Natural killer cell (primary cell): ENCODE data around the gene PIK3R1. TPM values are rescaled to one million over a fixed set of nuclear protein-coding genes. Genes with fewer than 3 reads are reported as not detected.

Experiments
- ATAC-seq, 3 donors: fragments of 150-1000 bp in 2 of 3; fragments of 200-7000 bp in 1 of 3; cut with Tn5 transposase; 1 replicate in 1 of 3; 2 replicates in 2 of 3; pipeline ENCODE4 v1.10.0; 2021; ENCODE audit warnings: mild to moderate bottlenecking in 2 of 3, moderate library complexity in 2 of 3
- DNase-seq, 2 donors: peaks; one replicate each; pipeline versions ENCODE4 v3.0.0 to v3.0.0-alpha.2; 2013 to 2021; ENCODE audit warnings: mixed read lengths in 1 of 2
- H3K27ac ChIP-seq: one replicate; pipeline ENCODE4 v1.5.1; 2013; ENCODE audit warnings: mild to moderate bottlenecking, low read length
- H3K27me3 ChIP-seq: one replicate; pipeline ENCODE4 v1.6.1; 2013; ENCODE audit warnings: low read length; ENCODE audit not compliant: control insufficient read depth, insufficient read depth
- H3K36me3 ChIP-seq: one replicate; pipeline ENCODE4 v1.6.1; 2013; ENCODE audit warnings: low read length; ENCODE audit not compliant: control insufficient read depth, insufficient read depth
- H3K4me1 ChIP-seq: one replicate; pipeline ENCODE4 v1.6.1; 2013; ENCODE audit warnings: low read length; ENCODE audit not compliant: control insufficient read depth, insufficient read depth
- H3K4me3 ChIP-seq: one replicate; pipeline ENCODE4 v1.5.1; 2013; ENCODE audit warnings: low read length
- H3K9me3 ChIP-seq: one replicate; pipeline ENCODE4 v1.6.1; 2013; ENCODE audit warnings: low read length; ENCODE audit not compliant: control insufficient read depth, insufficient read depth
- H3K27ac Mint-ChIP-seq, 2 donors: one replicate each; pipeline ENCODE4 v1.8.0; 2022; ENCODE audit warnings: mild to moderate bottlenecking in 2 of 2, mixed read lengths in 2 of 2, moderate library complexity in 1 of 2
- H3K27me3 Mint-ChIP-seq, 2 donors: one replicate each; pipeline ENCODE4 v1.8.0; 2022; ENCODE audit warnings: low read depth in 2 of 2, mixed read lengths in 2 of 2
- H3K36me3 Mint-ChIP-seq: one replicate; pipeline ENCODE4 v1.8.0; 2022; ENCODE audit warnings: mixed read lengths
- H3K4me1 Mint-ChIP-seq, 2 donors: one replicate each; pipeline ENCODE4 v1.8.0; 2022; ENCODE audit warnings: mixed read lengths in 2 of 2
- H3K4me3 Mint-ChIP-seq: one replicate; pipeline ENCODE4 v1.8.0; 2022; ENCODE audit warnings: mild to moderate bottlenecking, moderate library complexity, mixed read lengths
- H3K9me3 Mint-ChIP-seq, 2 donors: one replicate each; pipeline ENCODE4 v1.8.0; 2022; ENCODE audit warnings: mixed read lengths in 2 of 2
- CTCF ChIP-seq: fragments of 200-600 bp; IDR thresholded peaks from one replicate; pipeline ENCODE4 v1.8.0; 2022; ENCODE audit warnings: antibody characterized with exemption
- WGBS: methylation state at CpG from one replicate; pipeline ENCODE4 v1.1.7; 2013; ENCODE audit warnings: missing lambda C conversion rate; ENCODE audit not compliant: insufficient coverage; 5-methylcytosine and 5-hydroxymethylcytosine counted together
- intact Hi-C: fragments of 100-400 bp; cut with micrococcal nuclease; formaldehyde crosslinking; loops from one replicate; pipeline ENCODE4 v1.14.2; 2022
- total RNA-seq, 4 donors: library from RNA; stranded (reverse); fragments of 120-200 nt in 1 of 4; gene quantifications; one replicate each; pipeline versions ENCODE4 v1.2.3 to v1.2.4, GENCODE V29; 2013 to 2022

Gene PIK3R1
- total RNA-seq, 3 donors from 2014 or later (not counting 1 experiment from before 2014, with no cell fraction given), result 307 to 365 (median 313) TPM

GRCh38 chr5:68333649-68334552 is 118.3 kb downstream of the PIK3R1 start:
- no peak overlapping the region for H3K27ac ChIP-seq
- no peaks in the 10 kb centered on the region for H3K27me3 Mint-ChIP-seq
- no peak overlapping the region for H3K4me3 ChIP-seq
- H3K4me1 ChIP-seq, result peaks cover 16% of the 10 kb centered on the region
- ATAC-seq (no peak), DNase-seq (no peak)
- intact Hi-C loops, result no loop called here
- 90% methylated on average over 1 of the region's 2 CpGs for WGBS
- H3K4me3 Mint-ChIP-seq, result no peak overlapping the region
- H3K27me3 ChIP-seq, result no peaks in the 10 kb centered on the region
- H3K36me3 Mint-ChIP-seq, result no peaks in the 10 kb centered on the region
- no peaks in the 10 kb centered on the region for H3K9me3 ChIP-seq
- no peaks in the 10 kb centered on the region for H3K9me3 Mint-ChIP-seq
- no peak overlapping the region for H3K27ac Mint-ChIP-seq
- H3K4me1 Mint-ChIP-seq, result peaks cover 30 to 36% of the 10 kb centered on the region in 2 donors
- no peak for TF ChIP-seq CTCF
- no peaks in the 10 kb centered on the region for H3K36me3 ChIP-seq

DNA sequence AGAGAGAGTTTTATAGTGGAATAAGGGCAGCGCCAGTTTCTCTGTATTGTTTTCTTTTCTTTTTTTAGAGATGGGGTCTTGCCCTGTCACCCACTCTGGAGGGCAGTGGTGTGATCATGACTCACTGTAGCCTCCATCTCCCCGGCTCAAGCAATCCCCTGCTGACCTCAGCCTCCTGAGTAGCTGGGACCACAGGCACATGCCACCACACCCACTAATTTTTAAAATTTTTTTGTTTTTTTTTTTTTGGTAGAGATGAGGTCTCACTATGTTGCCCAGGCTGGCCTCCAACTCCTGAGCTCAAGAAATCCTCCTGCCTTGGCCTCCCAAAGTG is 119.0 kb downstream of the PIK3R1 start:
- no peak for ATAC-seq
- no peak for DNase-seq
- no peak overlapping the region for H3K4me3 Mint-ChIP-seq
- H3K36me3 Mint-ChIP-seq, result no peaks in the 10 kb centered on the region
- peaks cover 16% of the 10 kb centered on the region for H3K4me1 ChIP-seq
- no peaks in the 10 kb centered on the region for H3K9me3 ChIP-seq
- no peak for TF ChIP-seq CTCF
- no peaks in the 10 kb centered on the region for H3K9me3 Mint-ChIP-seq
- intact Hi-C loops, result no loop called here
- no peaks in the 10 kb centered on the region for H3K27me3 ChIP-seq
- no peaks in the 10 kb centered on the region for H3K36me3 ChIP-seq
- no peak overlapping the region for H3K27ac Mint-ChIP-seq
- H3K27ac ChIP-seq, result no peak overlapping the region
- WGBS, result 76% methylated on average over 2 of the region's 2 CpGs
- no peak overlapping the region for H3K4me3 ChIP-seq
- H3K27me3 Mint-ChIP-seq, result no peaks in the 10 kb centered on the region
- peaks cover 30 to 34% of the 10 kb centered on the region in 2 donors for H3K4me1 Mint-ChIP-seq

DNA sequence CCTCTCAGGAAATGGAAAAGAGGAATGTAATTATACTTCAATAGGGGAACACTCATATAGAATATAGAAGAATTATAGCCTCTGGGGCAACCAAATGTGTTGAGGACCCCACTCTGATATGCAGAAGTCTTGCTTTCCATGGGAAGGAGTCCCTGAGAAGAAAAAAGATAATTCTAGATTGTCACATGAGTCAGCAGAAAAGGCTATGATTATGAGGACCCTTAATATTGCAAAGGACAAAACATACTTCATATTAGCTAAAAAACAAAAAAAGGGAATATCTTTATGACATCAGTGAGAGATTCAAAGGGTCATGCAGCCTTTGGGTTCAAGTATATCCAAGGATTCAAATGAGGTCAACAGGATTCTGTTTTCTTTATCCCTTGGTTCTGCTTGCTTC is 119.5 kb downstream of the PIK3R1 start:
- no peak for ATAC-seq

More for the DNA sequence above, 119.5 kb downstream of the PIK3R1 start:
- H3K27me3 Mint-ChIP-seq, result no peaks in the 10 kb centered on the region
- H3K9me3 Mint-ChIP-seq, result no peaks in the 10 kb centered on the region
- H3K36me3 Mint-ChIP-seq, result no peaks in the 10 kb centered on the region
- no peak overlapping the region for H3K4me3 ChIP-seq
- no peak overlapping the region for H3K27ac Mint-ChIP-seq
- peaks cover 30% of the 10 kb centered on the region in 2 donors for H3K4me1 Mint-ChIP-seq
- H3K36me3 ChIP-seq, result no peaks in the 10 kb centered on the region
- intact Hi-C loops, result no loop called here
- H3K4me3 Mint-ChIP-seq, result no peak overlapping the region
- H3K4me1 ChIP-seq, result peaks cover 16% of the 10 kb centered on the region
- TF ChIP-seq CTCF, result no peak
- no peak for DNase-seq
- no peaks in the 10 kb centered on the region for H3K9me3 ChIP-seq
- H3K27me3 ChIP-seq, result no peaks in the 10 kb centered on the region
- H3K27ac ChIP-seq, result no peak overlapping the region
